A549 treated with Hydrocortisone at 1 μM for 4 hours (cell line): ENCODE measurements around the gene PPP4R1. TPM values are rescaled to one million over a fixed set of nuclear protein-coding genes. Genes with fewer than 3 reads are reported as not detected.

Experiments
- total RNA-seq: library from RNA; stranded (reverse); fragments of 200-300 nt; extraction: Qiagen RNA extraction; gene quantifications from 5 replicates; pipeline ENCODE4 v1.2.3, GENCODE V29; 2022

PPP4R1 gene
- 34.7 to 45.0 TPM (median 41.7 TPM) in 5 replicates for total RNA-seq

GRCh38 chr18:9614401-9615279 is at the start of gene PPP4R1:
Gene PPP4R1, minus strand, starts transcription at chr18:9614559. Its CDS starts 75 bp downstream, at chr18:9614484.

Other genes with a start within 250 kb of the PPP4R1 start
- gene RALBP1, start 139.0 kb downstream of the PPP4R1 start, total RNA-seq = 25.1 to 31.0 TPM (median 29.6 TPM) in 5 replicates
- 17.3 to 28.0 TPM (median 20.5 TPM) in 5 replicates for gene RAB31, start 93.7 kb upstream of the PPP4R1 start, total RNA-seq